Loucy (cell line): ENCODE data around the gene ABCA6.

Experiments used
- CTCF ChIP-seq: fragments of 200-600 bp; sonication (generic); conservative IDR thresholded peaks from 2 replicates; pipeline ENCODE4 v1.5.1; 2014; ENCODE audit warnings: mild to moderate bottlenecking, antibody characterized with exemption, low read length
- EZH2phosphoT487 ChIP-seq: fragments of 200-600 bp; IDR thresholded peaks from 2 replicates; pipeline ENCODE4 v1.6.1; 2018; ENCODE audit warnings: antibody characterized with exemption, mild to moderate bottlenecking, moderate library complexity, borderline replicate concordance

GRCh38 chr17:69061721-69062556 is 79.8 kb downstream of the ABCA6 start:
- no peak for TF ChIP-seq CTCF
- no peak for TF ChIP-seq EZH2phosphoT487
